Right renal pelvis (tissue), 4 donors: Measurements from ENCODE around the gene URI1. TPM values are rescaled to one million over a fixed set of nuclear protein-coding genes. Genes with fewer than 3 reads are reported as not detected.

Source experiments
- DNase-seq, 4 donors: peaks; one replicate each; pipeline ENCODE4 v3.0.0-alpha.2; 2013; ENCODE audit warnings: low read depth in 4 of 4, low spot score in 3 of 4, missing footprints in 1 of 4
- polyA plus RNA-seq, 4 donors: library from polyadenylated mRNA; unstranded; fragments of 120-200 nt; gene quantifications; one replicate each; pipeline ENCODE4 v1.2.1, GENCODE V29; 2013; ENCODE audit not compliant: insufficient read length in 4 of 4

The URI1 gene
- polyA plus RNA-seq, 4 donors, result 98.0 to 123 (median 119) TPM

- DNase-seq, result no peak
These were observed 25.6 kb downstream of the URI1 start for GRCh38 chr19:29967623-29968022.

DNA sequence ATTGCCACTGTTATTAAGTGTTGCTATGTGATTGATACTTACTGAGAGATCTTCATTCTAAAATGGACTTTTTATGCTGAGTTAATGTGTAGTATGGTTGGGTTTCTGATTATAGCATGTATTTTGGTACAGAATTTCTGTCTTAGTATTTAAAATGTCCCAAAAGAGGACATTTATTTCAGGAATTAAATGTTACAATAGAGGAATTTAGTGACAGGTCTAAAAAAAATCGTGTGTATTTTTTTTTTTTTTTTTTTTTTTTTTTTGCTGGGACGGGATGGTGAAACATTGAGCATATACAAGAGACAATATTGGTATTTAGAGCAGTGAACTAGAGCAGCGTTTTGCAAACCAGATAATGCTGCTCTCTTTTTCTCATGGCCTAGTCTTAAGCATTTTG lies 27.9 kb downstream of the URI1 start:
- no peak for DNase-seq

GRCh38 chr19:29971002-29971401 lies 29.0 kb downstream of the URI1 start:
- DNase-seq, result no peak

DNA sequence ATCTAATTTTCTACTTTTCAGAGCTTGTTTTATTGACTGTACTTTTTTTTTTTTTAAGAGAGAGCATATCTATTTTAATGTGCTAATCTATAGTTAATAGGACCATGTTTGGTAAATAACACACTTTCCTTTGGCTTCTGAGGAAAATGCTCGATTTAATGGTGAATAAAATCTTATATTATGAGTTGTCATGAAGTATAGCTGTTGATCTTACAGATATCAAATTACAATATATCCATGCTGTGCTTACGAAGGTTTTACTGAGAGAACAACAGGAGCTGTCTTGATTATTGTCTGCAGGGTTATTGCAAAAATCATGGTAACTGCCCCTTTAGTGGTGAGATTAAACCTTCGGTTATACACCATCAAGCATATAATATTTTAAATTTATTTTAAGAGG lies 29.6 kb downstream of the URI1 start:
- DNase-seq, result no peak

- DNase-seq, result no peak
These were observed 32.7 kb downstream of the URI1 start for GRCh38 chr19:29974701-29975100.

- DNase-seq, result no peak
These were observed 34.3 kb downstream of the URI1 start for GRCh38 chr19:29976151-29976943.

DNA sequence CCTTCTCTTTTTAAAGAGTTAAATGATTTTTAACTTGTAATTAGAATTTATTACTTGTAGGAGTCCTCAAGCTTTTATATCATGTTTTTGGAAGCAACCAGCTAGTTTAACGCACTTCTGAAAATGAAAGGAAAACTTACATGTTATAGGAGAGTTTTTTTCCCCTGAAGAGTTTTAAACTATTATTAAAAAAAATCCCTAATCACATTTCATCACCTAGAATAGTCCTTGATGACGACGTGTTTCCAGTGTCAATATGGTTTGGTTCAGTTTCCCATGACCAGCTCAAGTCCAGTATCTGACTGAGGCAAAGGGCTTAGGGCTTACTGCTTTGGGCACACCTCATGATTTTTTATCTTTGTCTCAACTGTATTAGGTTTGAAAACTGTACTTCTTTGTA lies 36.0 kb downstream of the URI1 start:
- DNase-seq, result no peak

GRCh38 chr19:29983568-29983967 lies 41.5 kb downstream of the URI1 start:
- DNase-seq, result no peak

GRCh38 chr19:29985196-29985595 lies 43.2 kb downstream of the URI1 start:
- DNase-seq, result no peak

DNA sequence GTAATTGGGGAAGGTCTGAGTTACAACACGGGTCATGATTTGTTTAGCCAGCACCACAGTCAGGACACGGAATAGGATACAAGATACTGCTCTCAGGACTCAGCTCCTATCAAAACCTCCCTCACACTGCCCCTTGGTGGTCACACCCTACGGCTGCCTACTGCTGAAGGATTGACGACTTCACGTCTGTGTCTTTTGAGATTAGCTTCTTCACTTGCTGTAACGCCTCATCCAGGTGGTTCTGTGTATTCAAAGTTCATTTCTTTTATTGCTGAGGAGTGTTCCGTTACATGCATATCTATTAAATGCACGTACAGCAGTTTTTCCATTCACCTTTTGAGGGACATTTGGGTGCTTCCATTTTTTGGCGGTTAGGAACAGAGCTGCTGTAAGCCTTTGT lies 46.3 kb downstream of the URI1 start:
- no peak for DNase-seq

GRCh38 chr19:29992233-29992867 lies 50.3 kb downstream of the URI1 start:
- DNase-seq, result no peak

- no peak for DNase-seq
These were observed 57.5 kb downstream of the URI1 start for GRCh38 chr19:29999490-29999889.

DNA sequence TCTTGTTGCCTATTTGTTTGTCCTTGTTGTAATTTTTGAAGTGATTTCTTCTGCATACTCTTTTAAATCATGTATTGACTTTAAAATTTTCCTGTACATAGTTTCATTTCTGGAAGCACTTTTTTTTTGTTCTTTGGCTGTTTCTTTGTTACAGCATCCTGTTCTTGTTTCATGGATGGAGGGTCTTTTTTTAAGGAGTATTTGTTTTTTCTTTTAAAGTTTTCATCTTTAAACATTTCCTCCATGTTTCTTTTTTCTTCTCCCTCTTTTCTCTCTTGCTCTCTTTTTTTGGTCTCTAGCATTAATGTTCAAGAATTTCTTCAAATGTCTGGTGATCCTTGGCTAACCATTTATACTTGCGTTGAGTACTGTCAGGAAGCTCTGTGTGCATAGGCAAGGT lies 58.8 kb downstream of the URI1 start:
- no peak for DNase-seq

DNA sequence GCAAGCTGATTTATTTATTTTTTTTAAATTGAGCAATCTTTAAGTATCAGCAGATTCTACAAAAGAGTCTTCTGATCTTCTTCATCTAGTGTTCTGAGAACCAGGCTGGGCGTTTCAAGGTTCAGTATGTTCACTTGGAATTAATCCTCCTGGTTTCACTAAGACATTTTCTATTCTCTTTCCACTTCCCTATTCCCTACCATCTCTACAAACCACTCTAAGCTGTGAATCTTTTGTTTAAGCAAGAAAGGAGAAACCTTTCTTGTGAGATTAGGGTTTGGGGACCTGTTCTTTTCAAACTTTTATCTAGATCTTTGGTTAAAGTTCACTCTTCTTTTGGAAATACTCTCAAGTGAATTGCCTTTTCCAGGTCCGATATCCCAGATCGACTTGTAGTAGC lies 59.3 kb downstream of the URI1 start:
- no peak for DNase-seq

- DNase-seq, result no peak
These were observed 59.8 kb downstream of the URI1 start for GRCh38 chr19:30001791-30002190.

- DNase-seq, result peak in 1 of 4 donors; percentile 17
These were observed 61.8 kb downstream of the URI1 start for GRCh38 chr19:30003866-30004265.

GRCh38 chr19:30004403-30004802 lies 62.4 kb downstream of the URI1 start:
- no peak for DNase-seq

DNA sequence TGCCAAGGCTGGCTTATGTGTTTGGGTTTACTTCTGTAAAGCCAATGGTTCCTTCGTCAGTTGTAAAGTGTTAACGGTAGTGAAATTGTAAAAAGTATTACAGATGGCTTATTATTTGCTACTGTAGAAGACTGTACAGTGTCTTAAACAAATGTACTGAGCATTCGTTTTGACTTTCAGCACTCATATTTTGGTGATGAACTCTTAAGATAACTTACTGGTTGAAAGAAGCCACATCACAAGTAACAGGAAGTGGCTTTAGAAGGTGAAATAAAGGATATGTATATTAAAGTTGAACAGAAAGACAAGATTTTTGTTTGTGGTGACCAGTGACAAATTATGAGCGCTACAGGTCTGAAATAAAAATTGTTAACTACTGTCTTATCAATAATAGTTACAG lies 64.2 kb downstream of the URI1 start:
- DNase-seq, result no peak

GRCh38 chr19:30008169-30008568 lies 66.1 kb downstream of the URI1 start:
- DNase-seq, result no peak

DNA sequence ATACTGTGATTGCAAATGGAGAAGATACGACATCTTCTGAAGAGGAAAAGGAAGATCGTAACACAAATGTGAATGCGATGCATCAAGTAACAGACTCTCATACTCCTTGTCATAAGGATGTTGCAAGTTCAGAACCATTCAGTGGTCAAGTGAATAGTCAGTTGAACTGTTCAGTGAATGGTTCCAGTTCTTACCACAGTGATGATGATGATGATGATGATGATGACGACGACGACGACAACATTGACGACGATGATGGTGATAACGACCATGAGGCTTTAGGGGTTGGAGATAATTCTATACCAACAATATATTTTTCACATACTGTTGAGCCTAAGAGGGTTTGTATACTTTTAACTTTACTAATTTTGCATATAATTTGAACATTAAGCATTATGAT lies 67.0 kb downstream of the URI1 start:
- DNase-seq, result no peak

GRCh38 chr19:30011051-30011578 lies 69.1 kb downstream of the URI1 start:
- no peak for DNase-seq

- no peak for DNase-seq
These were observed 72.7 kb downstream of the URI1 start for GRCh38 chr19:30014770-30015169.
